ENCODE data around the gene ZNF512B.
"Not testable (repeated sequence)": the region's sequence is repeated elsewhere in the genome, so short reads cannot be mapped to it uniquely, and the experiment has no call there.

Gene ZNF512B

GRCh38 chr20:63978319-63979228 is 8.8 kb upstream of the ZNF512B start:
- no peak for DNase-seq (ENCODE audit: low read depth)

GRCh38 chr20:63977739-63978276 is 8.1 kb upstream of the ZNF512B start:
- DNase-seq (ENCODE audit: low read depth): no peak

GRCh38 chr20:63976980-63977738 is 7.4 kb upstream of the ZNF512B start:
- no peak for DNase-seq (ENCODE audit: low read depth)

GRCh38 chr20:63976511-63976910 is 6.8 kb upstream of the ZNF512B start:
- not testable (repeated sequence) for DNase-seq (ENCODE audit: low read depth)

GRCh38 chr20:63974402-63975200 is 4.9 kb upstream of the ZNF512B start:
- no peak for DNase-seq (ENCODE audit: low read depth)

- DNase-seq (ENCODE audit: low read depth): no peak
Observed at GRCh38 chr20:63973636-63974401, 4.1 kb upstream of the ZNF512B start.

- DNase-seq (ENCODE audit: low read depth): no peak
Observed at GRCh38 chr20:63973160-63973479, 3.4 kb upstream of the ZNF512B start.

GRCh38 chr20:63972312-63973159 is 2.8 kb upstream of the ZNF512B start:
- DNase-seq (ENCODE audit: low read depth): no peak

- DNase-seq (ENCODE audit: low read depth): not testable (repeated sequence)
Observed at GRCh38 chr20:63971960-63972311, 2.2 kb upstream of the ZNF512B start.

GRCh38 chr20:63970714-63971431 is 1.1 kb upstream of the ZNF512B start:
- DNase-seq (ENCODE audit: low read depth): no peak

GRCh38 chr20:63968928-63969760 is 586 bp downstream of the ZNF512B start:
- no peak for DNase-seq (ENCODE audit: low read depth)

- no peak for DNase-seq (ENCODE audit: low read depth)
Observed at GRCh38 chr20:63968136-63968927, 1.4 kb downstream of the ZNF512B start.

- DNase-seq (ENCODE audit: low read depth): no peak
Observed at GRCh38 chr20:63967330-63968135, 2.2 kb downstream of the ZNF512B start.

GRCh38 chr20:63966944-63967322 is 2.8 kb downstream of the ZNF512B start:
- no peak for DNase-seq (ENCODE audit: low read depth)

- no peak for DNase-seq (ENCODE audit: low read depth)
Observed at GRCh38 chr20:63966172-63966943, 3.4 kb downstream of the ZNF512B start.

GRCh38 chr20:63964412-63964811 is 5.3 kb downstream of the ZNF512B start:
- no peak for DNase-seq (ENCODE audit: low read depth)

Data from CMK (cell line).